Activated naive CD4-positive, alpha-beta T cell treated with anti-CD3 and anti-CD28 coated beads for 36 hours (primary cell): ENCODE measurements around the gene FOCAD. TPM values are rescaled to one million over a fixed set of nuclear protein-coding genes. Genes with fewer than 3 reads are reported as not detected.

Experiments
- CTCF ChIA-PET: fragments of 350-600 bp; sonication (Branson Sonifier 250); formaldehyde crosslinking; loops from one replicate; lab custom pipeline; 2021; ENCODE audit warnings: antibody characterized with exemption; lab: Charles Lee
- DNase-seq: peaks from one replicate; pipeline ENCODE4 v3.0.0-alpha.2; 2020
- H3K27ac Mint-ChIP-seq: one replicate; pipeline ENCODE4 v1.8.0; 2021; ENCODE audit warnings: mild to moderate bottlenecking, mixed read lengths
- H3K27me3 Mint-ChIP-seq: one replicate; pipeline ENCODE4 v1.8.0; 2021; ENCODE audit warnings: low read depth, mixed read lengths
- H3K36me3 Mint-ChIP-seq: one replicate; pipeline ENCODE4 v1.8.0; 2021; ENCODE audit warnings: low read depth, mixed read lengths
- H3K4me1 Mint-ChIP-seq: one replicate; pipeline ENCODE4 v1.8.0; 2021; ENCODE audit warnings: low read depth, mixed read lengths
- H3K4me3 Mint-ChIP-seq: one replicate; pipeline ENCODE4 v1.8.0; 2021; ENCODE audit warnings: mild to moderate bottlenecking, moderate library complexity, mixed read lengths
- H3K9me3 Mint-ChIP-seq: one replicate; pipeline ENCODE4 v1.8.0; 2021; ENCODE audit warnings: mixed read lengths
- intact Hi-C: fragments of 100-400 bp; cut with micrococcal nuclease; formaldehyde crosslinking; loops from one replicate; pipeline ENCODE4 v1.15.1; 2023
- total RNA-seq, 2 experiments: library from RNA; stranded (reverse); gene quantifications; one replicate each; pipeline ENCODE4 v1.2.3, GENCODE V29; 2021

FOCAD gene, protein sequence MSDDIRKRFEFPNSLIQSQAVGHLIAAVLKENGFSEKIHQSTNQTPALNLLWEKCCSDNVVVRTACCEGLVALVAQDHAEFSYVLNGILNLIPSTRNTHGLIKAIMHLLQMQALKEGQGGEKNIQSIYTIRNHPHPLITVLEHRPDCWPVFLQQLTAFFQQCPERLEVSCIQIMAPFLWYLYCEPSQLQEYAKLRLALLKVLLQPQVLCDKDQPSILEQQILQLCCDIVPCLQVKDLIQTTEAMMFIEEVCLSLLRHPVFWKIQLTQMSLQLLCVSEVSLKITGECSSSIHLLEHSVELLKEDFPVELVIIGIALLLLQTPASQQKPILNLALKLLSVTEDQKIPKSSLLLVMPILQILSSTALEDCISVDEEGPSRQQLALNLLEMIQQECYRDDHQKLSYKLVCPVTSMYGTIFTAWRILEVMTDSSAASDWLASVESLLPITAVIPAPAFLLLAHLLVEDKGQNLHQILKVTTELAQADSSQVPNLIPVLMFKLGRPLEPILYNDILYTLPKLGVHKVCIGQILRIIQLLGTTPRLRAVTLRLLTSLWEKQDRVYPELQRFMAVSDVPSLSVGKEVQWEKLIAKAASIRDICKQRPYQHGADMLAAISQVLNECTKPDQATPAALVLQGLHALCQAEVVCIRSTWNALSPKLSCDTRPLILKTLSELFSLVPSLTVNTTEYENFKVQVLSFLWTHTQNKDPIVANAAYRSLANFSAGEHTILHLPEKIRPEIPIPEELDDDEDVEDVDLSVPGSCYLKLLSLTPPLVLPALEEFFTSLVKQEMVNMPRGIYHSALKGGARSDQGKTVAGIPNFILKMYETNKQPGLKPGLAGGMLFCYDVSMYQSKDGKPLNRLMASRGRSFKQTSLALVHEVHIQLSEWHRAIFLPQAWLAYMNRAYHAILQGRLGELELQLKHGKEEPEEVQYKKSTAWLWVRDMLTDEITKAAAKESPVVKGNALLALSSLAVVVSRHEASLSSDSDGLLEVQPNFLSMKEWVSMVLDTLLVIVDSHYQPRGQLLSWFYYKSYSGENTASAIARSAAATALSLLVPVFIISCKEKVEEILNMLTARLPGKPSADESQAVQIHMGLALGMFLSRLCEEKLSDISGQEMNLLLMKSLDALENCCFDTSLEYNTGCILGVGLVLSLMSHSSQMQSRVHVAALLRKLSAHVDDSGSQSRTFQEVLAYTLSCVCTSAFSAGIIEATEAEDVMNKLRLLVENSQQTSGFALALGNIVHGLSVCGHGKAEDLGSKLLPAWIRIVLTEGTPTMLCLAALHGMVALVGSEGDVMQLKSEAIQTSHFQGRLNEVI (N-terminal part only)
- total RNA-seq: 10 to 100 TPM; 31.7 to 32.2 TPM

- Mint-ChIP-seq H3K27me3 (no peaks in the 10 kb centered on the region), H3K4me3 (peak within 1 kb of the TSS; percentile 88), H3K36me3 (no peaks in the 10 kb centered on the region), H3K9me3 (no peaks in the 10 kb centered on the region), H3K4me1 (peaks cover 17% of the 10 kb centered on the region), H3K27ac (peak within 1 kb of the TSS; percentile 76)
- intact Hi-C loops: loop anchor here (1.0 to 10.0 kb wide), 11 partner anchors 24 to 1522 kb away; partner anchors contain the start of genes ACER2, HACD4 and MLLT3
- CTCF ChIA-PET: interaction anchor here (0.7 to 3.0 kb wide), 7 partner anchors 46 to 684 kb away, joined by 3 to 16 read pairs (median 3); partner anchors contain the start of gene MLLT3
- DNase-seq: peak; percentile 95
Measured at GRCh38 chr9:20684035-20684874, at the start of gene FOCAD. Gene FOCAD (plus strand): TSS chr9:20684259. CDS start chr9:20715354, 31,095 bp downstream.

- peaks cover 2% of the 10 kb centered on the region for H3K4me1 Mint-ChIP-seq
Measured at GRCh38 chr9:20634895-20635294, 49.2 kb upstream of the FOCAD start.

DNA sequence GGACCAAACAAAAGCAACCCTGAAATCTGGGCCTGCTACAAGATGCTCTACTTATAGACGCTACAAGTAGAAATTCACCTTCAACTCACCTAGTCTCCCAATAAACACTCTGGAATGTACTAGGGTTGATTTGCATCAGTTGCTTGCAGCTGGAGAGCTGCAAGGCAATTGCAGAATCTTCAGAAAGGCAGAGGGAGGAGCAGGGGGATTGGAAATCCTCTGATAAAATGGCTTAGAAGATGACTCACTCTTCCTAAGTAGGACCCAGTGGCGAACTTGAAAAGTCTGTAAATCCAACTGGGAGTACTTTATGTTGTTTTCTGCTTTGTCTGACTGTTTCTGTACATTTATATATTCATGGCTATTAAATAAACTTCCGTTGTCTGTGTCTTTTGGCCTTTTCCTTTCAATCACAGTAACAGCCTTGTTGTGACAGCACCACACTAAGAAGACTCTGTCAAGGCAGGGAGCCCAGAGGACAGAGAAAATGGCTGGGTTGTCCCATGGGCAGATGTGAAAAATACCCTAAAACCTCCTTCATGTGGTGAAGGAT lies 47.1 kb upstream of the FOCAD start:
- DNase-seq: no peak
- H3K27ac Mint-ChIP-seq: no peak overlapping the region
- peaks cover 4% of the 10 kb centered on the region for H3K27me3 Mint-ChIP-seq
- intact Hi-C loops: no loop called here
- H3K36me3 Mint-ChIP-seq: no peaks in the 10 kb centered on the region
- H3K4me3 Mint-ChIP-seq: no peak overlapping the region
- H3K9me3 Mint-ChIP-seq: no peaks in the 10 kb centered on the region
- CTCF ChIA-PET: interaction anchor here (0.6 to 0.7 kb wide), 2 partner anchors 12 to 1380 kb away, joined by 4 read pairs; no protein-coding TSS in a partner anchor
- peaks cover 11% of the 10 kb centered on the region for H3K4me1 Mint-ChIP-seq

More at GRCh38 chr9:20634895-20635294, 49.2 kb upstream of the FOCAD start:
- no peak for DNase-seq
- CTCF ChIA-PET: no interaction called here
- no peaks in the 10 kb centered on the region for H3K36me3 Mint-ChIP-seq
- intact Hi-C loops: no loop called here
- H3K27ac Mint-ChIP-seq: no peak overlapping the region
- H3K9me3 Mint-ChIP-seq: no peaks in the 10 kb centered on the region
- H3K4me3 Mint-ChIP-seq: no peak overlapping the region
- peaks cover 4% of the 10 kb centered on the region for H3K27me3 Mint-ChIP-seq

DNA sequence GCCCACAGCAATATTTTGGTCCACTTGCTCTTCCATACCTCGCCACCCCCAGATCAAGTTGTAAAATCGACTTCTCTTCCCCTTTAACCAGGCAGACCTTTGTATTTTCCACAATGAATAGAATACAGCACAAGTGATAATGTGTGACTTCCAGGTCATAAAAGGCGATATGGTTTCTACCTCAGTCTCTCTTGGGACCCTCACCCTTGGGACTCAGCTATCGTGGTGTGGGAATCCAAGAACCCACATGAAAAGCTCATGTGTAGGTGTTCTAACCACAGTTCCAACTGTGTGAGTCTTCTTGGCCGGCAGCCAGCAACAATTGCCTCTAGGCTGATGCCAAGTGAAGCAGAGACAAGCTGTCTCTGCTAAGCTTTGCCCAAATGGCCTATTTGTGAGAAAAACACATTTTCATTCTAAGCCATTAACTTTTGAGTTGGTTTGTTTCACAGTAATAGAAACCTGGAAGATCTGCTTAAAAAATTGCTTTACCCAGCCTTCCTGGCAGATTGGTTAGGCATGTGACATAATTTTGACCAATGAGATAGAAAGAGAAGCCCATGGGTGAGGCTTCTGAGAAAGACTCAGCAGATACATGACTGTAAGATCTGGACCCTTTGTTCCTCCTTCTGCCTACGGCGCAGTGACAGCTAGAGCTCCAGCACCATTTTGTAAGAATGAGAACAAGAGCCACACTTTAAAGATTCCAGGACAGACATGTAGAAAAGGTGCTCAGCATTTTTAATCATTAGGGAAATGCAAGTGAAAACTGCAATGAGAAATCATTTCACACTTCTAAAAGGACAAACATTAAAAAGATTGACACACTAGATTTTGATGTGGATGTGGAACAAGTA lies 43.5 kb upstream of the FOCAD start:
- H3K36me3 Mint-ChIP-seq: no peaks in the 10 kb centered on the region
- peaks cover 4% of the 10 kb centered on the region for H3K27me3 Mint-ChIP-seq
- H3K9me3 Mint-ChIP-seq: no peaks in the 10 kb centered on the region
- CTCF ChIA-PET: interaction anchor here (0.6 to 1.0 kb wide), 2 partner anchors 16 to 300 kb away, joined by 3 to 7 read pairs; no protein-coding TSS in a partner anchor
- no peak overlapping the region for H3K27ac Mint-ChIP-seq
- peak; percentile 85 for DNase-seq
- peaks cover 11% of the 10 kb centered on the region for H3K4me1 Mint-ChIP-seq
- no peak overlapping the region for H3K4me3 Mint-ChIP-seq
- intact Hi-C loops: no loop called here

- intact Hi-C loops: no loop called here
- Mint-ChIP-seq H3K4me1 (peaks cover 11% of the 10 kb centered on the region), H3K27ac (no peak overlapping the region), H3K4me3 (no peak overlapping the region), H3K9me3 (no peaks in the 10 kb centered on the region), H3K27me3 (peaks cover 5% of the 10 kb centered on the region), H3K36me3 (no peaks in the 10 kb centered on the region)
- no peak for DNase-seq
- CTCF ChIA-PET: no interaction called here
Measured at GRCh38 chr9:20642045-20642444, 42.0 kb upstream of the FOCAD start.

DNA sequence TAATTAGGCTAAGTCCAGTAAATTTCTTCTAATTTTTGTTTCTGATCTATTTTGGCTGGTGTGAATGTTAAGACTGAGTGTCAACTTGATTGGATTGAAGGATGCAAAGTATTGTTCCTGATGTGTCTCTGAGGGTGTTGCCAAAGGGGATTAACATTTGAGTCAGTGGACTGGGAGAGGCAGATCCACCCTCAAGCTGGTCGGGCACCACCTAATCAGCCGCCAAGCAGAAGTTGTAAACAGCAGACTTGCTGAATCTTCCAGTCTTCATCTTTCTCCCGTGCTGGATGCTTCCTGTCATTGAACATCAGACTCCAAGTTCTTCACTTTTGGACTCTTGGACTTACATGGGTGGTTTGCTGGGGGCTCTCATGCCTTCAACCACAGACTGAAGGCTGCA lies 40.4 kb upstream of the FOCAD start:
- no peak for DNase-seq
- Mint-ChIP-seq H3K4me3 (no peak overlapping the region), H3K36me3 (no peaks in the 10 kb centered on the region), H3K27ac (no peak overlapping the region), H3K4me1 (peaks cover 11% of the 10 kb centered on the region), H3K27me3 (peaks cover 2% of the 10 kb centered on the region), H3K9me3 (no peaks in the 10 kb centered on the region)
- CTCF ChIA-PET: interaction anchor here (1.0 kb wide), 1 partner anchor 19 kb away, joined by 3 read pairs; no protein-coding TSS in a partner anchor
- intact Hi-C loops: no loop called here

- Mint-ChIP-seq H3K4me3 (no peak overlapping the region), H3K4me1 (no peaks in the 10 kb centered on the region), H3K9me3 (no peaks in the 10 kb centered on the region), H3K27ac (no peak overlapping the region), H3K27me3 (peaks cover 2% of the 10 kb centered on the region), H3K36me3 (no peaks in the 10 kb centered on the region)
- intact Hi-C loops: no loop called here
- DNase-seq: no peak
- CTCF ChIA-PET: no interaction called here
Measured at GRCh38 chr9:20646656-20647055, 37.4 kb upstream of the FOCAD start.

- Mint-ChIP-seq H3K4me3 (no peak overlapping the region), H3K36me3 (no peaks in the 10 kb centered on the region), H3K27me3 (peaks cover 2% of the 10 kb centered on the region), H3K4me1 (no peaks in the 10 kb centered on the region), H3K27ac (no peak overlapping the region), H3K9me3 (no peaks in the 10 kb centered on the region)
- intact Hi-C loops: no loop called here
- CTCF ChIA-PET: no interaction called here
- DNase-seq: no peak
Measured at GRCh38 chr9:20649381-20649780, 34.7 kb upstream of the FOCAD start.

DNA sequence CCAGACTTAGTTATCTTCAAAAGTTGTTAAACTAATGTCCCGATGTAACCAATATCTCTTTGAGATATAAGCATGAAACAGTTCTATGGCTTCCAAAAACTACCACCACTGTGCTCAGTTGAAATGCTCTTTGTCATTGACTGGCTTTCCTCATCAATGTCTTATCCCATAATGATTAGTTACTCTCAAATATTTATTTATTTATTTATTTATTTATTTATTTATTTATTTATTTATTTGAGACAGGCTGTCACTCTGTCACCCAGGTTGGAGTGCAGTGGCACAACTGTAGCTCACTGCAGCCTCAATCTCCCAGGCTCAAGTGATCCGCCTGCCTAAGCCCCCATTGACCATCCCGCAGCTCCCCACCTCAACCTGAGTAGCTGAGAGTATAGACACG lies 33.7 kb upstream of the FOCAD start:
- H3K4me1 Mint-ChIP-seq: peaks cover 4% of the 10 kb centered on the region
- H3K36me3 Mint-ChIP-seq: no peaks in the 10 kb centered on the region
- H3K27me3 Mint-ChIP-seq: peaks cover 2% of the 10 kb centered on the region
- intact Hi-C loops: no loop called here
- H3K9me3 Mint-ChIP-seq: no peaks in the 10 kb centered on the region
- H3K27ac Mint-ChIP-seq: no peak overlapping the region
- H3K4me3 Mint-ChIP-seq: no peak overlapping the region
- DNase-seq: no peak
- CTCF ChIA-PET: interaction anchor here (0.9 to 1.1 kb wide), 2 partner anchors 291 to 447 kb away, joined by 3 read pairs; no protein-coding TSS in a partner anchor

GRCh38 chr9:20650750-20651299 lies 33.2 kb upstream of the FOCAD start:
- DNase-seq: no peak
- no peaks in the 10 kb centered on the region for H3K9me3 Mint-ChIP-seq
- H3K27ac Mint-ChIP-seq: no peak overlapping the region
- H3K4me1 Mint-ChIP-seq: peaks cover 4% of the 10 kb centered on the region
- no peaks in the 10 kb centered on the region for H3K36me3 Mint-ChIP-seq
- H3K27me3 Mint-ChIP-seq: peaks cover 2% of the 10 kb centered on the region
- CTCF ChIA-PET: interaction anchor here (0.9 to 1.1 kb wide), 2 partner anchors 291 to 446 kb away, joined by 3 read pairs; no protein-coding TSS in a partner anchor
- intact Hi-C loops: no loop called here
- no peak overlapping the region for H3K4me3 Mint-ChIP-seq
